ENCODE results near the gene SGO2.
"Not testable (repeated sequence)": the region's sequence is repeated elsewhere in the genome, so short reads cannot be mapped to it uniquely, and the experiment has no call there.

SGO2 gene

GRCh38 chr2:200596774-200597570, 71.0 kb downstream of the SGO2 start:
- DNase-seq (ENCODE audit: low spot score), result no peak

GRCh38 chr2:200599206-200599605, 73.2 kb downstream of the SGO2 start:
- DNase-seq (ENCODE audit: low spot score), result no peak

GRCh38 chr2:200600549-200601225, 74.7 kb downstream of the SGO2 start:
- DNase-seq (ENCODE audit: low spot score), result no peak

- DNase-seq (ENCODE audit: low spot score), result no peak
These were observed 76.6 kb downstream of the SGO2 start for GRCh38 chr2:200602584-200602983.

GRCh38 chr2:200603972-200604371, 78.0 kb downstream of the SGO2 start:
- DNase-seq (ENCODE audit: low spot score), result no peak

- no peak for DNase-seq (ENCODE audit: low spot score)
These were observed 78.7 kb downstream of the SGO2 start for GRCh38 chr2:200604571-200605255.

GRCh38 chr2:200608341-200609027, 82.5 kb downstream of the SGO2 start:
- no peak for DNase-seq (ENCODE audit: low spot score)

GRCh38 chr2:200609028-200609614, 83.1 kb downstream of the SGO2 start:
- no peak for DNase-seq (ENCODE audit: low spot score)

GRCh38 chr2:200610217-200610616, 84.2 kb downstream of the SGO2 start:
- DNase-seq (ENCODE audit: low spot score), result not testable (repeated sequence)

GRCh38 chr2:200613692-200614091, 87.7 kb downstream of the SGO2 start:
- no peak for DNase-seq (ENCODE audit: low spot score)

GRCh38 chr2:200614249-200614648, 88.2 kb downstream of the SGO2 start:
- no peak for DNase-seq (ENCODE audit: low spot score)

GRCh38 chr2:200615247-200615646, 89.2 kb downstream of the SGO2 start:
- no peak for DNase-seq (ENCODE audit: low spot score)

- no peak for DNase-seq (ENCODE audit: low spot score)
These were observed 90.2 kb downstream of the SGO2 start for GRCh38 chr2:200616193-200616592.

- DNase-seq (ENCODE audit: low spot score), result no peak
These were observed 90.6 kb downstream of the SGO2 start for GRCh38 chr2:200616656-200617055.

- peak; percentile 17 for DNase-seq (ENCODE audit: low spot score)
These were observed 91.4 kb downstream of the SGO2 start for GRCh38 chr2:200617156-200618053.

GRCh38 chr2:200618054-200618419, 92.0 kb downstream of the SGO2 start:
- no peak for DNase-seq (ENCODE audit: low spot score)

- DNase-seq (ENCODE audit: low spot score), result peak; percentile 34
These were observed 92.6 kb downstream of the SGO2 start for GRCh38 chr2:200618590-200619021.

GRCh38 chr2:200619279-200619678, 93.3 kb downstream of the SGO2 start:
- no peak for DNase-seq (ENCODE audit: low spot score)

- no peak for DNase-seq (ENCODE audit: low spot score)
These were observed 94.8 kb downstream of the SGO2 start for GRCh38 chr2:200620606-200621390.

- DNase-seq (ENCODE audit: low spot score), result no peak
These were observed 96.1 kb downstream of the SGO2 start for GRCh38 chr2:200622106-200622505.

All from NAMALWA (cell line).